Fibroblast of skin of right quadriceps (primary cell): Measurements from ENCODE around the gene ABCA4.

Experiments used
- DNase-seq: peaks from one replicate; pipeline ENCODE4 v3.0.0-alpha.2; 2013

ABCA4 gene

DNA sequence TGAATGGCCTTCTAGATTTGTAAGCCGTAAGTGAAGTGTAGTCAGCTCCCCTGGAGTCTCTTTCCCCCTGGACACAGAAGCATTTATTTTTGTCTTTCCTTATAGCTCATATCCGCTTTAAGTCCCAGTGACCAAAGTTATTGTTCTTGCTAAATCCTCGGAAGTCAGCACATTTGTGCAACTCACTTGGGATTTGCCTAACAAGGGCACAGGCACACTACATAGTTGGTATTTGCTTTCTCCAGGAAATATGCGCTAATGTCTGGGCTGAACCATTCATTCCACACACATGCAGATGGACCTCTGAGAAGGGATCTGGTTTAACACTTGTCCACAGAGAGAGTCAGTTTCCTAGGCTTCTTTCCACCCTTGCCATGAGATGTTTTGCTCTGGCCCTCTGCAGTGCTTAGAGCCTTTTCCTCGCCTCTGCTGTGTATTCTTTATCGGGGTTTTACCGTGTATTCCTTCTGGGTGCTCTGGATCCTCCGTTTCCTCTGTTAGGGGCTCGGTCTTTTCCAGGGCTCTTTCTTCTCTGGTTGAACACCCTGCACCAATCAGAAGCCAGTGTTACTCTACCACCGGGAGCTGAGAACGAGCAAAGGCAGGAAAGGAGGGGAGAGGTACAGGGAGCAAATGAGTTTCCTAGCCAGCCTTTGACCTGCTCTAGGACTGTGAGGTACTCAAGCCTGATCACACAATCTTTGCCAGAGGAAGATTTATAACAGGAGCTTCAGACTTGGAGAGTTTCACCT, 72.4 kb downstream of the ABCA4 start:
- peak; percentile 56 for DNase-seq

DNA sequence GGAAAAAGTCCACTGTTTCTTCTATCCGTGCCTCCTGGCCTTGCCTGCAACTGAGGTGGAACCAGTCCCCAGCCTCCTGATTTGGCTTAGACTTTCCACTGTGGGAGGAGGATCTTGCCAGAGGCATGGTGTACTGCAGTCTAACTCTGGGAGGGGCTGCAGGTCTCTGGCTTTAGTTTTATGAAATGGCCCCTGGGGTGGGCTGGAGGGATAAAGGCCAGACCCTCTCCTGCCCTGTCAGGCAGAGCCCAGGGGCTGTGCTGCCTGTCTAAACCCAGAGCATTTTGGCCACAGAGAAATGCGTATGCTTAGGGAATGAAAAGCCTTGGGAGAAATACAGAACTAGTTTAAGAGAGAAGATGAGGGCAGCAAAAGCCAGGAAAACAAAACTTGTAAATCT, 73.0 kb downstream of the ABCA4 start:
- no peak for DNase-seq

- DNase-seq: peak; percentile 97
Measured at GRCh38 chr1:94045465-94046056, 75.4 kb downstream of the ABCA4 start.

GRCh38 chr1:94044891-94045290, 76.1 kb downstream of the ABCA4 start:
- no peak for DNase-seq

GRCh38 chr1:94044290-94044790, 76.6 kb downstream of the ABCA4 start:
- no peak for DNase-seq

GRCh38 chr1:94043738-94044289, 77.1 kb downstream of the ABCA4 start:
- DNase-seq: no peak

DNA sequence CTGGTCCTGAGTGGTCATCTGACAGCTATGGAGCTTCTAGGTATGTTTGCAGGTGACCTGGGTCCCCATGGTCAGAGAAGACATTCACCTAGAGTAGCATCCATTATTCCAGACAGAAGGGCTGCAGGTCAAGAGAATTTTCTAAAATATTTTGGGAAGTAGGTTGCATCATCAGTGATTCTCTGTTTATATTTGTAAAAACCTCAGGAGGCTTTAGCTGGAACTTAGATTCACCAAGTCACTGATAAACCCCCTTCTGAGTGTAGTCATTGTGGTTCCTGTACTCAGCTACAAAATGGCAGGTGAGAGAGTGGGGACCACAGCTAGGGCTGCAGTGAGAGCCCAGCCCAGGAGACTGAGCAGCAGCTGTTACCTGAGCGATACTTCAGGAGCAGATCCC, 78.6 kb downstream of the ABCA4 start:
- no peak for DNase-seq

DNA sequence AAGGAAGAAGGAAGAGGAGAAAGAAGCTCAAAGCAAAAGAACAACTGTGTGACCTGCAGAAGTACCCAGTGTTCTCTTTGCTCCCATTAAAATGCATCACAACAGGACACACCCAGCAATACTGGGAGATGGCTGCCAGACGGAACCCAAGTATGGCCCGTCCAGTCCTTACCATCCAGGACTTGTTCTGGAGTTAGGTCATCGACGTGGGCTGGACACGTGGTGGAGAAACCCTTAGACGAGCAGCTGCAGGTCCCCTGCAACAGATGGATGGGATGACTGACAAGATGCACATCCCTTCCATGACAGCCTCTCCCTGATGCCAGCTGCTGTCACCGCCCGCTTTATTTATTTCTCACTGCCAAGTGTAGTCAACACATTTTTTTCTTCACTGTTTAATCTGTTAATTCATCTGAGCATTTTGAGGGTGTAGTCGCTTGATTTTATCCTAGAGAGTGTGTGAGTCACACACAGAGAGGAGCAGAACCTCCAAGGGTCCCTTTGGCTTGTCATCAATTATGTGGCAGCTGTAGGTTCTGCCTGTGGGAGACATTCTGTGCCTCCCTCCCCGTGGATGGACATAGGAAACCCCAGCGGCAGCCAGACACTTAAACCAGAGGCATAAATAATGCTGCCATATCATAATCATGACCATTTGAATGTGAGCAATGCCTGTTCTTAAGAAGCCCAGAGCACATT, 80.9 kb downstream of the ABCA4 start:
- DNase-seq: peak; percentile 72

DNA sequence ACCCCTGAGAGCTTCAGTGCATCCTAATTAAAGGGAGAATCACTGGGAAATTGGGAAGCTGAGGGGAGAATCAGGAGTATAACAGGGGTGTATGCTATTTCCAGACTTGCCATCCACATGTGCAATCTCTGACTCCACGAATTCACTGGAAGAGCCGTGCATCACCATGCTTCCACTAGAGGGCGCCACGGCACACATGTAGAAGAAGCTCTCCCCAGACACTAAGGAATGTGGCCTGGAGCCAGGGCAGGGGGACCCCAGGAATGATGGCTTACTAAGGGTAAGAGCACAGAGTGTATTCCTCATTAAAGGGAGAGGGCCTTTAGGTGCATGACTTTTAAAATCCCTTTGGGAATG, 81.5 kb downstream of the ABCA4 start:
- peak; percentile 68 for DNase-seq

- DNase-seq: peak; percentile 56
Measured at GRCh38 chr1:94038511-94038910, 82.4 kb downstream of the ABCA4 start.

- DNase-seq: no peak
Measured at GRCh38 chr1:94037392-94038229, 83.3 kb downstream of the ABCA4 start.

DNA sequence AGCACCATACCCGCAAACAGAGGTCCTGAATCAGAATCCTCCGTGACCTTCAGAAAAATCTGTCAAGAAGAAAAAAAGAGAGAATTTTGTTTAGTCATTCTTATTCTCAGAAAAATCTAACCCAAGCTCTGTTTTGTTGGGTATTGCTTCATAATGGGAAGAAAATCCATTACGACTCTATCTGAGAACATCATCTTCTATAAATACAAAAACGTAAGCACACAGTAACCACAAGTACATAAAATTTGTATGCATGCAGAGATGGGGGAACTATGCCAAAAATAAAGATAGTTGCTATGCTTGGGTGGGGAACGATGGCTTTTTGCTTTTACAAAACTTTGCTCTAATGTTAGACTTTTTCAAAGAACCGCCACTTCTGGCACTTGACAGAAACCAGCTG, 84.2 kb downstream of the ABCA4 start:
- peak; percentile 89 for DNase-seq

DNA sequence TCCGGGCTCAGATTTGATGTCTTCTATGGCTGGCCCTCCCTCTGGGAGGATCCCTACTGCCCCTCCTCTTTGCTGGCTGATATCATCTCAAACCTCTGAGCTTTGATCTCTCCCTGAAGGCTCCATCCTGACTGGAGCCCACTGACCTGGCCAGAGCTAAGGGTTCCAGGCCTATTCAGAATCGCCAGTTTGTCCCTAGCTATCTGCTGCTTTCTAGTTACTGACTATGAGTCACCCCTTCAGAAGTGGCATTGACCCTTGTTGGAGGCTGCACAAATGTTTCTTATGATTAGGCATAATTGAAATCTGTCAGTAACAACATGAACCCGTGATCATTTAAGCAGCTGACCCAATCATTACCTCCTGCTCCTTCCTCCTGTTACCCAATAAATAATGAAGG, 87.1 kb downstream of the ABCA4 start:
- DNase-seq: no peak

DNA sequence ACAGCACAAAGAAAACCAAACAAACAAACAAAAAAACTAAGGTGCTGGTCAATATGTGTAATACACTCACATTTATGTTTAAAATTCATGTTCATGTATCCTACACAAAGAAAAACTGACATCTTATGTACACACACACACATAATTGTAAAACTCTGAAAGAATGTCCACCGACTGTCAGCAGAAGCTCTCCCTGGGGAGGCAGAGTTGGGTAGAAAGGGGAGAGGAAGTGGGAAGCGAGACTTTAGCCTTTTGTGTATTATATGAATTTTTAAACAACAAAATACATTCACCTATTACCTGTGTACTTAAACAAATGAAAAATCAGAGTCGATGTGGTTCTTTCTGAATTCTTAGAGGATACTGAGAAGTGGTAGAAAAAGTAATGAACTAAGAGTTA, 88.3 kb downstream of the ABCA4 start:
- no peak for DNase-seq

GRCh38 chr1:94031591-94031990, 89.4 kb downstream of the ABCA4 start:
- DNase-seq: no peak

- DNase-seq: no peak
Measured at GRCh38 chr1:94031154-94031553, 89.8 kb downstream of the ABCA4 start.

GRCh38 chr1:94029130-94029993, 91.6 kb downstream of the ABCA4 start:
- no peak for DNase-seq

DNA sequence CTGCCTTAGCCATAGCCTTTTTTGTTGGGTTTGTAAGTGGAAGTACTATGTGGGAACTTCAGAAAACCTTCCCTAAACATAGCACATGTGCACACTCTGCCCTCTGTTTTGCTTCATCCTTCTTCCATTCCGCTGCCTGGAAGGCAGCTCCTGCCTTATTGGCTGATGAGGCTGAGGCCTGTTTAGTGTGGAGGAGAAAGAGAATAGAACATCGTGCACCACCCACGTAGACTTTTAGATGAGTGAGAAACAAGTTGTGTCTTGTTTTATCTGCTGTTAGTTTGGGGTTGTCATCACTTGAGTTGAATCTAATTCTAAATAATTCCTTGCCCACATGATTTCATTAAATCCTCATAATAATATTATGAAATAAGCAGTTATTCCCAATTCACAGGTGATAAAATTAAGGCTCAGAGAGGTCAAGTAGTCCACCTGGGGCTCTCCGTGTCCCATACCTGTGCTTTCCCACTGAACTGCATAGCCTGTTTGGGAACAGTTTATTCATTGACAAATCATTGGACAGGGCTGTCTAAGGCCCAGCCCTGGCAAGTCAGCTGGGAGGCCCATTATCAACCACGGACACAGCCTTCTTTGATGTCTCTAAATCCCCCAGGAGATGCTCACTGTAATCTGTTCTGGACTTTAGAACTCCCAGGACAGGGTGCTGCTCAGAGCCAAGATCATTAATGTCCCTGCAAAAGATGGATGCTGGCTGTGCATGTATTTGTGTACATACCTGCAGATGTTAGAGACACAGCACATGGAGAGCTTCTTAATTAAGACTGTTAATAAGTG, 93.0 kb downstream of the ABCA4 start:
- DNase-seq: no peak

DNA sequence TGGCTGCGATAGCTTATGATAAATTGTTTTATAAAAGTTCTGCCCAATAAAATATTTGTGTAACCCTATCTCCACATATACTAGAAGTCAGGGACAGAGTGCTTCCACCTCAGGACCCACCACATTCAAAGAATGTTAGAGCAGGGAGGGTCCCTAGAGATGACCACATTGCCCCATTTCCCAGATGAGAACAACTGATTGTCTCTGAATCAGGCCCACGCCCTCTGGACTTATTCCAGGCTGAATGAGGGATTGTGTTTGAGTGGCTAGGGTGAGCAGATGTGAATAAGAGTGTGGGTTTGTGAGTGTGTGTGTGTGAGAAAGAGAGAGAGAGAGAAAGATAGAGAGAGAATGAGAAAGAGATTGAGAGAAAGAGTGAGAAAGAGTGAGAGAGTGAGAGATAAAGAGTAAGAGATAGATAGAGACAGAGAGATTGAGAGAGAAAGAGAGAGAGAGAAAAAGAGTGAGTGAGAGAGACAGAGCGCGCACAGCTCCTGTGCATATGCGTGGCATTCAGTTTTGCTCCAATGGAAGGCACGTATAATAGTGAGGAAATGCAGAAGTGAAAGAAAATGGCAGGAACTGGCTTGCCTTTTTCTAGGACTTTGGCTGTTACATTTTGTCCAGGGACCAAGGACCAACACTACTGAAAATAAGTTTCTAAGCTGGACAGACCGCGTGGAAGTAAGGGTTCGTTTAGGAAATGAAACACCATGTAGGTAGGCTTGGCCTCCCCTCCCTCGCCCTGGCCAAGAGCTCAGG, 94.1 kb downstream of the ABCA4 start:
- DNase-seq: no peak
